GM23248 (cell line): Measurements from ENCODE around the gene RPGRIP1L.

ENCODE experiments used
- EZH2 ChIP-seq: fragments of 200-600 bp; sonication (generic); IDR thresholded peaks from 2 replicates; pipeline ENCODE4 v1.6.1; 2018; ENCODE audit warnings: antibody characterized with exemption, mild to moderate bottlenecking; ENCODE audit not compliant: insufficient read depth, poor library complexity, severe bottlenecking
- EZH2phosphoT487 ChIP-seq: fragments of 200-600 bp; sonication (generic); IDR thresholded peaks from 2 replicates; pipeline ENCODE4 v1.6.1; 2018; ENCODE audit warnings: antibody characterized with exemption, moderate library complexity, mild to moderate bottlenecking, low read depth; ENCODE audit not compliant: insufficient read depth

GRCh38 chr16:53666786-53667415, 36.8 kb downstream of the RPGRIP1L start:
- TF ChIP-seq EZH2 (no peak), EZH2phosphoT487 (no peak)
